Neural progenitor cell (in vitro differentiated cells): Measurements from ENCODE around the gene SUN1.

Experiments used
- EZH2 ChIP-seq: fragments of 200-600 bp; sonication (generic); IDR thresholded peaks from 2 replicates; pipeline ENCODE4 v1.6.1; 2017; ENCODE audit warnings: antibody characterized with exemption, mild to moderate bottlenecking, moderate library complexity
- TF ChIP-seq, protein P1 (sequence below): fragments of 200-600 bp; sonication (generic); IDR thresholded peaks from 2 replicates; pipeline ENCODE4 v1.5.1; 2017; ENCODE audit warnings: antibody characterized with exemption, mild to moderate bottlenecking

DNA sequence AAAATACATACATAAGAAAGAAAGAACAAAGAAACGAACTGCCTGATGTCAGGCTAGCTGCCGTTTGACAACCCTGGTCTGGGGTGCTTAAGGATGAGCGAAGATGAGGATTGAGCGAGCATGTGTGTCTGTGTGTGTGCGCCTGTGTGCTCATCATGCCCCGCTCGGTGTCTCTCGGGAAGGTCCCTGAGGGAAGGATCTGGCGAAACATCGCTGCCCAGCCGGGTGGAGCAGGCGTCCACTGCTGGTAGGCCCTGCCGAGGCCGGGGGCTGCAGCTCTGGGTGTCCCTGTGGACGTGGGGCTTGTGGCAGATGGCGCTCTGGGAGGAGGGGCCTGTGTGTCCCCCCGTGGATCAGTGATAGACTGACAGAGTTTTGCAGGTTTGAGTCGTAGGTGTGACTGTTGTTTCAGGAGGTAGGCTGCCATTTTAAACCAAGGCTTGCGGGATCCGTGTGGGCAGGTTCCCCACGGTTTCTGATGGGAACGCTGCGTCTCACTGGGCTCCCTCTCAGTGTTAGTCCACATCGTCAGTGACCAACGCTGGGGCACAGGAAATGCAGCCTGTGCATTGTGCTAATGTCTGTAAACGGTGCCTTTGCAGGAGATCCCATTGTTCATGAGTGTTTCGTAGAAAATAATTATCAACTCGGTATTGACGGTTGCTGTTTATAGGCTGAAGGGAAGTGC is 5.9 kb upstream of the SUN1 start:
- TF ChIP-seq, protein P1, sequence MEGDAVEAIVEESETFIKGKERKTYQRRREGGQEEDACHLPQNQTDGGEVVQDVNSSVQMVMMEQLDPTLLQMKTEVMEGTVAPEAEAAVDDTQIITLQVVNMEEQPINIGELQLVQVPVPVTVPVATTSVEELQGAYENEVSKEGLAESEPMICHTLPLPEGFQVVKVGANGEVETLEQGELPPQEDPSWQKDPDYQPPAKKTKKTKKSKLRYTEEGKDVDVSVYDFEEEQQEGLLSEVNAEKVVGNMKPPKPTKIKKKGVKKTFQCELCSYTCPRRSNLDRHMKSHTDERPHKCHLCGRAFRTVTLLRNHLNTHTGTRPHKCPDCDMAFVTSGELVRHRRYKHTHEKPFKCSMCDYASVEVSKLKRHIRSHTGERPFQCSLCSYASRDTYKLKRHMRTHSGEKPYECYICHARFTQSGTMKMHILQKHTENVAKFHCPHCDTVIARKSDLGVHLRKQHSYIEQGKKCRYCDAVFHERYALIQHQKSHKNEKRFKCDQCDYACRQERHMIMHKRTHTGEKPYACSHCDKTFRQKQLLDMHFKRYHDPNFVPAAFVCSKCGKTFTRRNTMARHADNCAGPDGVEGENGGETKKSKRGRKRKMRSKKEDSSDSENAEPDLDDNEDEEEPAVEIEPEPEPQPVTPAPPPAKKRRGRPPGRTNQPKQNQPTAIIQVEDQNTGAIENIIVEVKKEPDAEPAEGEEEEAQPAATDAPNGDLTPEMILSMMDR: no peak
- TF ChIP-seq EZH2: no peak
